OCI-LY1 (cell line): ENCODE results near the gene ZYX.
"Not testable (repeated sequence)": the region's sequence is repeated elsewhere in the genome, so short reads cannot be mapped to it uniquely, and the experiment has no call there.

ENCODE experiments used
- H2AFZ ChIP-seq: fragments of 200-600 bp; sonication (generic), shearing (Covaris generic); 2 replicates; pipeline ENCODE4 v1.6.0; 2014; ENCODE audit warnings: antibody characterized with exemption, mild to moderate bottlenecking, low read length
- H3F3A ChIP-seq: fragments of 200-600 bp; sonication (generic), shearing (Covaris generic); 2 replicates; pipeline ENCODE4 v1.6.0; 2014; ENCODE audit warnings: mild to moderate bottlenecking, antibody characterized with exemption, low read length, moderate library complexity; ENCODE audit not compliant: insufficient read depth
- H3K27ac ChIP-seq: fragments of 200-600 bp; sonication (generic); 2 replicates; pipeline ENCODE4 v1.5.1; 2014; ENCODE audit warnings: low read length, mixed run types, mild to moderate bottlenecking, low read depth; ENCODE audit not compliant: poor library complexity, severe bottlenecking
- H3K27me3 ChIP-seq: fragments of 200-600 bp; sonication (generic); 2 replicates; pipeline ENCODE4 v1.6.0; 2014; ENCODE audit warnings: antibody characterized with exemption, mild to moderate bottlenecking, low read length, moderate library complexity; ENCODE audit not compliant: insufficient read depth
- H3K36me3 ChIP-seq: fragments of 200-600 bp; sonication (generic); 2 replicates; pipeline ENCODE4 v1.6.1; 2014; ENCODE audit warnings: mild to moderate bottlenecking, antibody characterized with exemption, low read length, moderate library complexity, mixed read lengths; ENCODE audit not compliant: insufficient read depth
- H3K4me1 ChIP-seq: fragments of 200-600 bp; sonication (generic); 2 replicates; pipeline ENCODE4 v1.5.1; 2014; ENCODE audit warnings: mild to moderate bottlenecking, low read length, moderate library complexity; ENCODE audit not compliant: insufficient read depth, severe bottlenecking
- H3K4me2 ChIP-seq: fragments of 200-600 bp; sonication (generic), shearing (Covaris generic); 2 replicates; pipeline ENCODE4 v1.6.1; 2014; ENCODE audit warnings: low read length
- H3K4me3 ChIP-seq: fragments of 200-600 bp; sonication (generic); 2 replicates; pipeline ENCODE4 v1.5.1; 2014; ENCODE audit warnings: low read length, low read depth, mild to moderate bottlenecking, mixed read lengths; ENCODE audit not compliant: poor library complexity, severe bottlenecking
- H3K79me2 ChIP-seq: fragments of 200-600 bp; shearing (Covaris generic); 2 replicates; pipeline ENCODE4 v1.6.1; 2016; ENCODE audit warnings: mixed run types, low read length, mixed read lengths; ENCODE audit not compliant: insufficient read depth
- H3K9ac ChIP-seq: fragments of 200-600 bp; sonication (generic), shearing (Covaris generic); 2 replicates; pipeline ENCODE4 v1.6.1; 2014; ENCODE audit warnings: mild to moderate bottlenecking, low read length, mixed read lengths
- H3K9me2 ChIP-seq: fragments of 200-600 bp; sonication (generic), shearing (Covaris generic); 2 replicates; pipeline ENCODE4 v1.6.1; 2014; ENCODE audit warnings: low read depth, mild to moderate bottlenecking, low read length, mixed read lengths
- H3K9me3 ChIP-seq: fragments of 200-600 bp; shearing (Covaris generic); 2 replicates; pipeline ENCODE4 v1.6.1; 2014; ENCODE audit warnings: low read length, mixed read lengths
- H4K20me1 ChIP-seq: fragments of 200-600 bp; sonication (generic), shearing (Covaris generic); 2 replicates; pipeline ENCODE4 v1.6.0; 2016; ENCODE audit warnings: mild to moderate bottlenecking, low read length; ENCODE audit not compliant: insufficient read depth
- EZH2 ChIP-seq: fragments of 200-600 bp; sonication (generic), shearing (Covaris generic); IDR thresholded peaks from 2 replicates; pipeline ENCODE4 v1.8.0; 2017; ENCODE audit warnings: borderline replicate concordance, mixed run types, mild to moderate bottlenecking, antibody characterized with exemption, low read length, moderate library complexity, mixed read lengths
- TF ChIP-seq, protein P1 (sequence below): fragments of 200-600 bp; sonication (generic), shearing (Covaris generic); IDR thresholded peaks from 2 replicates; pipeline ENCODE4 v1.5.1; 2017; ENCODE audit warnings: mild to moderate bottlenecking, antibody characterized with exemption, low read length, moderate library complexity, mixed read lengths

Gene ZYX

DNA sequence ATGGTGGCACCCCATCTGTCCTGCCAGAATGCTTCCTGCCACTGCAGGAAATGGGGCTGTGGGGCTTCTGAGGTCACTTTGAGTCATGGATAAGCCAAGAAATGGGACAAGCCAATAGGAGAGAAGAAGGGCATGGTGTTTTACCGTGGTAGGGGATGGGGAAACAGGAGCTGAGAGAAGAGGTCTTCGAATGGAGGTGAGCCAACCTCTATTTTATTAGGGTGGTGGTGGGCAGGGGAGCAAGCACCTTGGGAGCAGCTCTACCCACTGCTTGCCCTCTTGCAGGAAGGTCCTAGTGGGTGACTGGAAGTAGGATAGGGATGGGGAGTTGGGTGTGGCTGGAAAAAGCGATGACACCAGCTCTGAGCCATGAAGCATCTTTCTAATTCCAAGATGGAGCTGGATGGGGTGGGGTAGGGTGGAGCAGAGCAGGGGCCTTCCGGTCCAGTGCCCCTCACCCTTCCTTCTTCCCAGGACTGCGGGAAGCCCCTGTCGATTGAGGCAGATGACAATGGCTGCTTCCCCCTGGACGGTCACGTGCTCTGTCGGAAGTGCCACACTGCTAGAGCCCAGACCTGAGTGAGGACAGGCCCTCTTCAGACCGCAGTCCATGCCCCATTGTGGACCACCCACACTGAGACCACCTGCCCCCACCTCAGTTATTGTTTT is 9.1 kb downstream of the ZYX start:
- Histone ChIP-seq H3K9me3 (no peaks in the 10 kb centered on the region), H3K4me2 (no peak overlapping the region), H3K9me2 (no peaks in the 10 kb centered on the region), H3K4me3 (no peak overlapping the region), H3K4me1 (no peaks in the 10 kb centered on the region), H3K79me2 (no peaks in the 10 kb centered on the region), H3K27ac (no peak overlapping the region), H3K9ac (no peak overlapping the region), H3K36me3 (no peaks in the 10 kb centered on the region), H3F3A (no peaks in the 10 kb centered on the region), H4K20me1 (no peaks in the 10 kb centered on the region), H3K27me3 (no peaks in the 10 kb centered on the region), H2AFZ (no peak overlapping the region)
- TF ChIP-seq EZH2, result no peak
- TF ChIP-seq, protein P1, sequence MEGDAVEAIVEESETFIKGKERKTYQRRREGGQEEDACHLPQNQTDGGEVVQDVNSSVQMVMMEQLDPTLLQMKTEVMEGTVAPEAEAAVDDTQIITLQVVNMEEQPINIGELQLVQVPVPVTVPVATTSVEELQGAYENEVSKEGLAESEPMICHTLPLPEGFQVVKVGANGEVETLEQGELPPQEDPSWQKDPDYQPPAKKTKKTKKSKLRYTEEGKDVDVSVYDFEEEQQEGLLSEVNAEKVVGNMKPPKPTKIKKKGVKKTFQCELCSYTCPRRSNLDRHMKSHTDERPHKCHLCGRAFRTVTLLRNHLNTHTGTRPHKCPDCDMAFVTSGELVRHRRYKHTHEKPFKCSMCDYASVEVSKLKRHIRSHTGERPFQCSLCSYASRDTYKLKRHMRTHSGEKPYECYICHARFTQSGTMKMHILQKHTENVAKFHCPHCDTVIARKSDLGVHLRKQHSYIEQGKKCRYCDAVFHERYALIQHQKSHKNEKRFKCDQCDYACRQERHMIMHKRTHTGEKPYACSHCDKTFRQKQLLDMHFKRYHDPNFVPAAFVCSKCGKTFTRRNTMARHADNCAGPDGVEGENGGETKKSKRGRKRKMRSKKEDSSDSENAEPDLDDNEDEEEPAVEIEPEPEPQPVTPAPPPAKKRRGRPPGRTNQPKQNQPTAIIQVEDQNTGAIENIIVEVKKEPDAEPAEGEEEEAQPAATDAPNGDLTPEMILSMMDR, result no peak

DNA sequence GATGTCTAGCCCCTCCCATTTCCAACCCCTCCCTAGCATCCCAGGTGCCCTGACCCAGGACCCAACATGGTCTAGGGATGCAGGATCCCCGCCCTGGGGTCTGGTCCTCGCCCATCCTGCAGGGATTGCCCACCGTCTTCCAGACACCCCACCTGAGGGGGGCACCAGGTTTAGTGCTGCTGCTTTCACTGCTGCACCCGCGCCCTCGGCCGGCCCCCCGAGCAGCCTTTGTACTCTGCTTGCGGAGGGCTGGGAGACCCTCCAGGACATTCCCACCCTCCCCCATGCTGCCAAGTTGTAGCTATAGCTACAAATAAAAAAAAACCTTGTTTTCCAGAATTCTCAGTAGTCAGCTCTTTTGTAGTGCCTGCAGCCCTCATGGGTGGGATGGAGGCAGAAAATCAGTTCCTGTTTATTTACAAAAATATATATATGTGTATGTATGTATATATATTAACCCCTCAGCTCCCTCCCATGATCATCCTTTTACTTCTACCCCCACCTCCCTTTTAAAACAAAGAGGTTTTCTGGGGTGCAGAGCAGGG is 9.7 kb downstream of the ZYX start:
- H3K4me1 ChIP-seq, result no peaks in the 10 kb centered on the region
- H3K9me3 ChIP-seq, result no peaks in the 10 kb centered on the region
- H3K27me3 ChIP-seq, result no peaks in the 10 kb centered on the region
- no peak overlapping the region for H3K27ac ChIP-seq
- H3K4me3 ChIP-seq, result no peak overlapping the region
- no peaks in the 10 kb centered on the region for H3F3A ChIP-seq
- H3K79me2 ChIP-seq, result no peaks in the 10 kb centered on the region
- TF ChIP-seq EZH2, result no peak
- TF ChIP-seq, protein P1, result no peak
- no peaks in the 10 kb centered on the region for H4K20me1 ChIP-seq
- no peak overlapping the region for H2AFZ ChIP-seq
- no peaks in the 10 kb centered on the region for H3K36me3 ChIP-seq
- H3K9me2 ChIP-seq, result no peaks in the 10 kb centered on the region
- H3K9ac ChIP-seq, result no peak overlapping the region
- no peak overlapping the region for H3K4me2 ChIP-seq

DNA sequence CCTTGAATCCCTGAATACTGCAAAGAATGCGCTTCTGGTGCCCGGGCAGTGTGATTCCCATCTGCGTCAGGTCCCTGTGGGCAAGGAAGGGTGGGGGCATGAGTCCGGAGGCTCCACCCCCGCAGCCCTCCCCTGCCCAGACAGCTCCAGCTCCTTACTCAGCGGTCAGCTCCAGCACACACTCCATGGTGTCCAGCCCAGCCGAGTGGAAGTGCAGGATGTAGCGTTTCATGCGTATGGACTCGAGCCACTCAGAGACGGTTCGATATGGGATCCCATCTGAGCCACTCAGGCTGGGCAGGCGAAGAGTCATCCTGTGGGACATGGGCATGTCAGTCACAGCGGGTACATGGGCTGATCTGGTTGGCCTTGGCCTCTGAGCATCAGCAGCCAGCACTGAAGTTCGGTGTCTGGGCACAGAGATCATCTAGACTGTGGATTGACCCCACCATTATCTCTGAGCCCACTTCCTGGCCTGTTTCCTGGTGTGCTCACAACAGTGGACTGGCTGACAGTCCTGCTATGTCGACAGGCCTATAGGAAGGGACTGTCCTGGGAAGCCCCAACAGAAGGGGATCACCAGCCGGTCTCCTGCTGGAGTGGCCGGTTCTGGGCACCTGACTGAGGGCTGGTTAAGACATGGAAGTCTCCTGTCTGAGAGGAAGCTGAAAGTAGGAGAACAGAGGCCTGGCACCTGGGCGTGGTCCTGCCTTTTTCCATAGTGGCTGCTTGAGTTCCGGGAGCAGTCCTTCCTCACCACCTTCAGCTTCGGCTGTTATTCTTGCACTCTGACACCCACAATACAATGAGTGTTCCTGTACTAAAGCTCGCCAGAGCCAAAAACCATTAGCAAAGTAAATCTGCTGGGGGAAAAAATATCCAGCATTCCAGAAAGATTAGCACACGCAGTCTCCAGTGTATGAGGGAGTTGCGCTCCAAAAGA is 10.6 kb downstream of the ZYX start:
- no peaks in the 10 kb centered on the region for H3K36me3 ChIP-seq
- H3K27ac ChIP-seq, result no peak overlapping the region

DNA sequence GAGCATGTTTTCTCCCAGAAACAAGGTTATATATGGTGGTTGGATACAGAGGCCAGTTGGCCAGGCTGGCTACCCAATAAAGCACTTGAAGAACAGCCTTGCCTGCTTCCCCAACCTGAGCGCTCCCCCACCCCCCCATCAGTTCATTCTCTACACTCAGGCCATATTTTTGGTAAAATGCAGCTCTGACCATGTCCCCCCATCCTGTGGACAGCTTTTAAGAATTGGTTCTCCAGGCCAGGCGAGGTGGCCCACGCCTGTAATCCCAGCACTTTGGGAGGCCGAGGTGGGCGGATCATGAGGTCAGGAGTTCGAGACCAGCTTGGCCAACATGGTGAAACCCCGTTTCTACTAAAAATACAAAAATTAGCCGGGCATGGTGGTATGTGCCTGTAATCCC is 11.3 kb downstream of the ZYX start:
- H4K20me1 ChIP-seq, H3K27me3 ChIP-seq, H3K9me3 ChIP-seq: not testable (repeated sequence)

More for the DNA sequence above, 10.6 kb downstream of the ZYX start:
- H3K27me3 ChIP-seq, result no peaks in the 10 kb centered on the region
- H3K9me2 ChIP-seq, result no peaks in the 10 kb centered on the region
- TF ChIP-seq, protein P1, result no peak
- TF ChIP-seq EZH2, result no peak
- no peaks in the 10 kb centered on the region for H3K9me3 ChIP-seq
- H4K20me1 ChIP-seq, result no peaks in the 10 kb centered on the region
- no peak overlapping the region for H2AFZ ChIP-seq
- no peak overlapping the region for H3K4me2 ChIP-seq
- H3K4me3 ChIP-seq, result no peak overlapping the region
- H3F3A ChIP-seq, result no peaks in the 10 kb centered on the region
- no peaks in the 10 kb centered on the region for H3K4me1 ChIP-seq
- H3K79me2 ChIP-seq, result no peaks in the 10 kb centered on the region
- no peak overlapping the region for H3K9ac ChIP-seq

More for the DNA sequence above, 11.3 kb downstream of the ZYX start:
- not testable (repeated sequence) for H2AFZ ChIP-seq, H3K27ac ChIP-seq, H3K4me1 ChIP-seq, H3K9ac ChIP-seq, H3K79me2 ChIP-seq, H3K4me3 ChIP-seq, H3K4me2 ChIP-seq, H3K36me3 ChIP-seq, H3K9me2 ChIP-seq, H3F3A ChIP-seq
